HG02610 (cell line): Measurements from ENCODE around the gene PCMTD2.
"Not testable (repeated sequence)": the region's sequence is repeated elsewhere in the genome, so short reads cannot be mapped to it uniquely, and the experiment has no call there.

Experiments used
- ATAC-seq: cut with Tn5 transposase; IDR thresholded peaks from one replicate; pipeline ENCODE4 v1.9.1; 2021; ENCODE audit warnings: mild to moderate bottlenecking, moderate library complexity; ENCODE audit not compliant: unreplicated experiment

PCMTD2 gene

DNA sequence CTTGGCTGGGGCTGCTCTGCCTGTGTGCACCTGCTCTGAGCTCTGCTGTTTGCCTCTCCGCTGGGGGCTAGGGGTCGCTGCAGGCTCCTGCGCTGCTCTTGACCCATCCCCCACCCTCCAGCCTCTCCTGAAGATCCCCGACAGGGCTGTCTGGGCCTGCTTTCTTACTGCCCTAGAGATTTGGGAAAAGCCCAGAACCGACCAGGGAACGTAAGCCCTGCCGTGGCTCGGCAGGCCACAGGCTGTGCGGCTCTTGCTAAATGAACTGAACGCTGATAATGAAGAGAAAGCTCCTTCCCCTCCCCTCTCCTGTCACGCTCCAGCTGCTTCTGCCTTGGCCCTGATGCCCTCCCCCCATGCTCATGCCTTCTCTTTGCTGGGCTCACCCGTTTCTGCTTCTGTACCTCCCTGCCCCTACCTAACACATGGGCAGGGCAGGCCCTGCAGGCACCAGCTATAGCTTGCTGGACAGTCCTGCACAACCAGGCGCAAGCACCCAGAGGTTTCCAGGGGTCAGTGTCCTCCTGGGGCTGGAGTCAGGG is 32.0 kb upstream of the PCMTD2 start:
- ATAC-seq = no peak

DNA sequence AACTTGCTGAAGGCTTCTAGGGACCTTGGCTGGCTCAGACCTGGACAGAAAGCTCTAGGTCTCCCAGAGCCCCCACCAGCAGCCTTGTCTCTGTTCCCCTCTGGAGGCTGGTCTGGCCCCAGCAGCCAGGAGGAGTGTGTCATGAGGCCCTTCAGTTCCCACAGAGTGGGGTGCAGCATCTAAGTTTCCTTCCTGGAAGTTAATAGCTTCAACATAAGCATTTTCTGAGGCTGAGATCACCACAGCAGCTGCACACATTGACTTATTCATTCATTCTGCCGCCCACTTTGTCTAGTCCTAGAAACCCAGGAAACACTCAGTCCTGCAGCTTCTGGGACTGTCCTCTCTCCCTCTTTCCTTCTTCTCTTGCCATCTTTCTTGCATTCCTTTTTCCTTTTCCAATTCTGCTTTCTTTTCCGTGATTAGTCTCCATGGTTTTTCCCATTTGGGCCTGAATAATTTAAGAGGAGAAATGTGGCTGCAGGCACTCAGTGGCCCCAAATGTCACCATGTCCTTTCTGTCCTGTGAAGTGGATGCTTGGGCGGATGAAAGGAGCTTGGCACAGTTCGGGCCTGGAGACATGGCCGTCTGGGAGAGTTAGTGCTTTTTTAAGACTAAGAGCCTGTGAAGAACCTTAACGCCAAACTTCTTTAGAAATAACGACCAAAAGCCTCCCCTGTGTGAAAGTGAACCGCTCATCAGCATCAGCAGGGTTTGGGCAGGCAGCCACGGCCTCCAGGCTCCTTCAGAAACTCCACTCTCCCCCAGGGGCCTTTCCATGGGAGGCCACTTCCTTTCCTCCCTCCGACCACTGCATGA is 31.0 kb upstream of the PCMTD2 start:
- ATAC-seq = no peak

DNA sequence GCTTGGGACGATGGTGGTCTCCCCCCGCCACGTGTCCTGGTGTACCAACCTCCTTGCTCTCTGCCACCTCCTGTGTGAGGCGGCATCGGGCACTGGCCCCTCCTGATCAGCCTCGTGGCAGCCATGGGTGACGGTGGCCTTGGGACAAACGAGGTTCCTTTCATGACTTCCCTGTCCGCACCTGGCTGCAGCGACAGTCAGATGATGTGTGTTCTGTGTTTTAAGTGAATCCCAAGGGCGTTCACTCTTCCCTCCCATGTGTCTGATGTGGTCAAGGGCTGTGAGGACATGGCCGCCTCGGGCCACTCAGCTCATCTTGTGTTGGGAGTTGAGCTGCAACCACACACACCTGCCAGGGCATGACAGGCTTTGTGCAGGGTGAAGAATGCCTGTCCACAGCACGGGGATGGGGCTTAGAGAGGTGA is 30.4 kb upstream of the PCMTD2 start:
- ATAC-seq = no peak

DNA sequence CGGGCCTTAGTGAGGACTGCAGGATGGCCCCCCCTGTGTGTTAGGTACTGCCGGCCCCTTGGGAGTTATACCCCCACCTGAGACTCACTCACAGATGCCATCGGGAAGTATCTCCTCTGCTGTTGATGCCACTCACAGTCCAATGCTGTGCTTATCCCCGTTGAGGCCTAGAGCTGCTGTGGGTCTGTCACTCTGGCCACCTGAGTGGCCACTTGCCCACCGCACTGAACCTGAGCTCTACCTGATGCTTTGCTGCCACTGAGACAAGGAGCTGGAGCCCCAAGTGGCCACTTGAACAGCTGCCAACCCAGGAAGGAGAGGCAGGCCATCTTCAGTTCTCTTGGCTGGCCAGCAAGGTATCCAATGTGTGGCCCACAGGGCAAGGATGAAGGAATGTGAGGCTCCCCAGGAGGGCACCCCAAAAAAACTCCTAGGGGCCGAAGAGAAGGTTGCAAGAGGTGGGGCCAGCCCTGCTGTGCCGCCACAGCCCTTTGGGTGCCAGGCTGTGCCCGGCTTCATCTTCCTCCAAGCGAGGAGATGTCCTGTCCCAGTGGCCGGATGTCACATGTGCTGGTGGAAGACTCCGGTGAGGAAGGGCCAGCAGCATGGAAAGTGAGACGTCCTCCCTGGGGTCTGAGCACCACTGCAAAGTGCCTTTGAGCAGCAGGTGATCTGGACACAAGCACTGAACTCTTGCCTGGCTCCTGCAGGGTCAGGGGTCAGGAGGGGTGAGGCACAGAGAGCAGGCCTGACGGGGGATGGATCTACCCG is 29.5 kb upstream of the PCMTD2 start:
- ATAC-seq = no peak

DNA sequence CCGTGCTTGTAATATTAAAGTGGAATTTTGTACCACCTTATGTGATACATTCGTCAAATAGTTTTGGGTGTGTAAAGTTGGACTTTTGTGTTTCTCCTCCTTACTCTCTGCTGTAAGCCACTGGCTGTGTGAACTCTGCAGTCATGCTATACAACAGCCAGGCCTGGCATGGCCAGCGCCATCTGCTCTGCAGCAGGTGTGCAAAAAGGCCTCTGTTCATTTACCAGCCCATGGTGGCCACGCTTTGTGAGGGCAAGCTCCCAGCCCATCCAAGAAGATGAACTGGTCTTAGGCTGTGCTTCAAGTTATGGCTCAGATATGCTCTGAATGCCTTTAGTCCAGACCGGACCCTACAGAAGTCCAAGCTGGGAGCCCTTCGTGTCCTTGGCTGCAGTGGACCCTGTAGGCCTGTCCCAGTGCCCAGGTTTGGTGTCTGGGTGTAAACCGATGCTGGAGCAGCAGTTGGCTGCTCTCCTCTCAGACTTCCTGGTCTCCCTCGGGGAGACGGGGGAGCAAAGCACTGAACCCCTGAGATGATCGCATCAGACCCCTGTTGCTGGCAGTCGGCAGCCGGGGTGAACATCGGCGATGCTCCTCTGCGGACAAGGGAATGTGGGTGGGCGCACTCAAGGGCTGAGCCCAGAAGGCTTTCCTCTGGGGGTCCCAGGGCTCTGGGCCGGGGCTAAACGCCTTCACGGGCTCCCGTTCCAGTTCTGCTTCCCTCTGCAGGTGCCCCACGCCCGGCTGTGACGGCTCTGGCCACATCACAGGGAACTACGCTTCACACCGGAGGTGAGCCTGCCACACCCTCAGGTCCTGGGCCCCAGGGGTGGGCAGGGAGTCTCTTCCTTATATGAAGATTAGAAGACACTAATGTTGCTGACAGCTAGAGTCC is 28.6 kb upstream of the PCMTD2 start:
- ATAC-seq = no peak

DNA sequence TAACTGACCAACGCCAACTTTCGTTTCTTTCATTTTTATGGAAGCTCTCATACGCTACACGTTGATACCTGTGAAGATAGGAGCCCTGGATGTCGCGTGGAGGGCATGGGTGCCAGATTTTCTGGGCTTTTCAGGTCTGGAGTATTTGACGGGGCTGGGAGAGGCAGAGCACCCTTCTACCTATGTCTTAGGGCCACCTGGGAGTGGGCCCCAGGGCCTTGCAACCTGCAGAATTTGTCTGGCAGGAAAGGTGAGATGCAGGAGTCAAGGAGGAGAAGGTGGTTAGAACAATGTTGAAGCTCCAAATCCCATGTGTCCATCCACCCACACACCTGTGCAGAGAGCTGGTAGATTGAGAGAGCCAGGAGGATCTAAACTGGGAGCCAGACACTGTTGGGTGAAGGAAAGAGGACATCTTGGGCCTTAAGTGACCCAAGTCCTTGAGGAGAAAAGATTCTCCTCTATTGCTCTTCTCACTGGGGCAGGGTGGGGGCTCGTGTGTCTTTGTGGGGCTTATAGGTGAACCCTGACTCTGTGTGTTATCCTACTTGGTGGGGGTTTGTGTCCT is 27.4 kb upstream of the PCMTD2 start:
- ATAC-seq = no peak

DNA sequence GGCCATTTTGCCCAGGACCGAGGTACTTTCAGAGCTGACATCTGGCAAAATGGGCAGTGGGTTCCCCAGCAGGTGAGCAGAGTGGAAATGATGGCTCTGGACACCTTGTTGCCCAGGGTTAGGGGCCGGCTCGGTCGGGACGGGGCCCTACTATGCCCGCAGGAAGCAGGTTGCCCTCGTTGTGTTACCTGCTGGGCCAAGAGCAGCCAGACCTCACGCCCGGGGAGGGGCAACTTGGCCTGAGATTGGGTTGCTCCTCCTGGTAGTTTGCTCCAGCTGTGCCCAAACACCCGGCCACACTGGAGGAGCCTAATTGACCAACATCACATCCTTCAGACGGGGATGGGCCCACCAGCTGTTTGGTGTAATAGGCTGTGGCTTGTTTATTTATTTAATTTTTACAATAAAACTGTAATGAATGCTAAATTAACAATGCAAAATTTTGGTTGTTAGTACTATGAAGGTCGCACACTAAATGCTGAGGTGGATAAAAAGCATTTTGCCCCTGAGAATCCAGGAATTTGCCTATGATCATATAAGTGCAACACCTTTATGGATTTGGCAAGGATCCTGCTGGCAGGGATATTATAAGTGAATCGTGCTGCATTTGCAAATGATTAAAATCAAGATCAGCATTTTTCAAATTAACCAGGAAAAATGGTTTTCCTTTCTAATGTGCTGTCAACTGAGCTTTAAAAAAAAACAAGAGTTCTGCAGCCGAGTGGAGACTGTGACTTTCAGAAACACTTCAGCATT is 26.6 kb upstream of the PCMTD2 start:
- ATAC-seq = no peak

DNA sequence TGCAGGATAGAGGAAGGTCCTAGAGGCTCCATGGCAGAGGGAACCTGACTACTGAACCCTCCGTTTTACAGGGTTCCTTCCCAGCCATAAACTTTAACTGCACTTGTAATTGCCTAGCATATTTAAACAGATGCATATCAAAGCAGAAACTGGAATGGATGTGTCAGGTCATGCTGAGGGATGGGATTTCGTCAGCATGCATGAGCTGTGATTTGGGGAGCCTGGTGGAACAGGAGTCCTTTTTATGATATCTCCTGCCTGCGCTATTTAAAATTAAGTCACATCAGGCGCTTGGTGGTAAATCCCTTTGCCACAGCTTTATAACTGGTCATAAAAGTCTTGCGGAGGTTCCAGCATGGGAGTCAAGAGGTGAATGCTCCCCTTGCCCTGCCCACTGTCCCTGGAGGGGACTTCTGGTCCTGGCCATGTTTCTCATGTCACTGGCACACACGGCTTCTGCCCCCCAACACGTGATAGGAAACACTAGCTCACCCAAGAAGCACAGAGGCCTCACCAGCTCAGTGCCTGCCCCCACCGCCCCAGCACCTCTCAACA is 26.0 kb upstream of the PCMTD2 start:
- ATAC-seq = no peak

DNA sequence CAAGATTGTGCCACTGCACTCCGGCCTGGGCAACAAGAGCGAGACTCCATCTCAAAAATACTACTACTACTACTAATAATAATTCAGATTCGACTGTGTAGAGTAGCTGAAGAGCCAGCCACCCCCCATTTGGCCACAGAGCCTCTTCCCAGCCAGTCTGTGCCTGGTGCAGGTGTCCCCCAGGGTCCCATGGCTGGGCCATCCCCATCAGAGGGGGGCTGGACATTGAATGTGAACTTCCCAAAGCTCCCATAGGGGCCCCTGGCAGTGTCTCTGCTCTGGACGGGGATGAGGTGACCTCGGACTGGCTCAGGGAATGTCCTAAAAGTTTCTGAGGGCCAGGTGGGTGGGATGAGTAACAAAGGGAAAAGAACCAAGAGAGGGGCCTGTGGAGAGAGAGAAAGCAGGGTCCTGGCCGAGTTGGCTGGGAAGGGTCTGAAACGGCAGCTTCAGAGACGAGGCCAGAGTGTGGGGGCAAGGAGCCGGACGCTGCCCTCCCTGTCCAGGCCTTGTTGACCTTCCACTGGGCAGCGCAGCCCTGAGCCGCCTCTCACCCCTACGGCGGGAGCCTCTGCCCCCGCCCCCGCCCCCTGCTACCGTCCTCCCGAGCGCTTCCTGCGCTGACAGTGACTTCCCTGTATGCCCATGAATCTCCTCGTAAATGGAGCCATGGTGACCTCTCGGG is 24.9 kb upstream of the PCMTD2 start:
- no peak for ATAC-seq

DNA sequence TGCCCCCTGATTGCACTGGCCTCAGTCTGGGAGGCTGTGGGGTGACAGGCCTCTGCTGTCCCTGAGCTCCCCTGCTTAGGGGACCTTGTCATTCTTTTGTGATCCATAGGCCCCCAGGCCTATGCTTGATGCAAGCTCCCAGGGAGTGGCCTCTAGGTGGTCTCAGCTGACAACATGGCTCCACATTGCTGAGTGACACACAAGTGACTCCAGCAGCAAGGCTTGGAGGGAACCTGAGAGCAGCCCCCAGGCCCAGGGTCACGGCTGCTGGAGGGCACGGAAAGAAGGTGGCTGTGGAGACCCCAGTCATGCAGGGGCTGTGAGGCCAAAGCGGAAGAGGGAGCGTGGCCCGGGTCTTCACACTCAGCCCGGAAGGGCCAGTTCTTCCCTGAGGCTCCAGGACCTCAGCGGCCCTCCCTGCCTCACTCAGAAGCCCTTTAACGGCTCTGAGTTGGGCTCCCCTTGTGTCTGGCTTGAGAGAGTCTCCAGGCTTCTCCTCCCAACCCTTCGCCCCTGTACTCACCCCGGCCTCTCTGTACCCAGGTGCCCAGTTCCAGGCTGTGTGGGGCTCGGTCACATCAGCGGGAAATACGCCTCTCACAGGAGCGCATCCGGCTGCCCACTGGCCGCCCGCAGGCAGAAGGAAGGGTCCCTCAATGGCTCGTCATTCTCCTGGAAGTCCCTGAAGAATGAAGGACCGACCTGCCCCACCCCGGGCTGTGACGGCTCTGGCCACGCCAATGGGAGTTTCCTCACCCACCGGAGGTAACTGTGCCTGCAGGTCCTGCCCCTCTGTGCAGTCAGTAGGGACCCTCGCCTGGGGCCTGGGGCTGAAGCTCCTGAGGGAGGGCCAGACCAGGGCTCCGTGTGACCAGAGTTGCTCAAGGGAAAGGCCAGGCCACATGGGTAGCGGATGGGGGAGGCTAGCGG is 23.7 kb upstream of the PCMTD2 start:
- no peak for ATAC-seq

DNA sequence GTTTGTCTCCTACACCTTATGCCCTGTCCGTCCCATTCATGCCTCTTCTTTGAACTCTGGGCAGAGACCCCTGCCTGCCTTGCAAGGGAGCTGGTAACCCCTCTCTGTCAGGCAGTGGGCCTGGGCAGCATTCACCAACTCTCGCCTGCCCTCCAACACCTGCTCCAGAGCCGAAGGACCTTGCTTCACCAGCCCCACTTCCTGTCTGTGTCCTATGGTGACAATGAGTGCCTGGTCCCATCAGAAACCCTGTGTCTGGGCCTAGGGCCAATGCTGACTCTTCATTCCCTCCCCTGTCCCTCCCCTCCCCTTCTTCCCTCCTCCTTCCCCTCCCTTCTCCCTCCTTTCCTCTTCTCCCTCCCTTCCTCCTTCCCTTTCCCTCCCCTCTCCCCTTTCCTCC is 22.8 kb upstream of the PCMTD2 start:
- ATAC-seq = no peak

DNA sequence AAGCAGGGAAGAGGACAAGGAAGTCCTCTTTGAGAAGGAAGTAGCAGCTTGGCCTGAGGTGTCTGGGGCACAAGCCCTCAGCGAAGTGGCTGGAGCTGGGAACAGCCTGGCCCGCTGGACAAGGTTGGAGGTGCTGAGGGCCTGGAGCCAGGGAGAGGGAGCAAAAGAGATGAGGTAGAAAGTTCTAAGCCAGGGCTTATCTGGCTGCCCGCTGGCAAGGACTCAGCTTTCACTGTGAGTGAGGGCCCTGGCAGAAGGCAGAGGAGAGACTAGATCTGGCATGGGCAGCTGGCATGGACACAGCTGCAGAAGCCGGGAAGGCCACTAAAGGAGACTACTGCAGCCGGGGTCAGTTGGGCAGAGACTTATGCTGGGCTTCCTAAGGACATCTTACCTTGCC is 21.8 kb upstream of the PCMTD2 start:
- no peak for ATAC-seq

DNA sequence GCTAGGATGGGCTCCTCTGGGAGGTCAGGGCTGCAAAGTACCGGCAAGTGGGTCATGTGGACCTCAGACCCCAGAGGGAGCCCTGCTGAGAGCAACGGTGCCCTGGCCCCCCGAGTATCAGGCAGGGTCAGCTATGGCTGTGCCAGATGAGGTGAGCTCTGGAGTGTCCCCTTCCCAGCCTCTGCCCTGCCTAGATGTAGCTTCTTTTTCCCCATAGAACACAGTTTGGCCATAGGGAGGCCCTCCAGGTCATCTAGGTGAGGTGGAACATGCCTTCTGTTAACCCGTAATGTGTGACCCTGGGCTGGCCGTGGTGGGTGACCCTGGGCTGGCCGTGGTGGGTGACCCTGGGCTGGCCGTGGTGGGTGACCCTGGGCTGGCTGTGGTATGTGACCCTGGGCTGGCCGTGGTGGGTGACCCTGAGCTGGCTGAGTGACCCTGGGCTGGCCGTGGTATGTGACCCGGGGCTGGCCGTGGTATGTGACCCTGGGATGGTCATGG is 21.2 kb upstream of the PCMTD2 start:
- no peak for ATAC-seq

DNA sequence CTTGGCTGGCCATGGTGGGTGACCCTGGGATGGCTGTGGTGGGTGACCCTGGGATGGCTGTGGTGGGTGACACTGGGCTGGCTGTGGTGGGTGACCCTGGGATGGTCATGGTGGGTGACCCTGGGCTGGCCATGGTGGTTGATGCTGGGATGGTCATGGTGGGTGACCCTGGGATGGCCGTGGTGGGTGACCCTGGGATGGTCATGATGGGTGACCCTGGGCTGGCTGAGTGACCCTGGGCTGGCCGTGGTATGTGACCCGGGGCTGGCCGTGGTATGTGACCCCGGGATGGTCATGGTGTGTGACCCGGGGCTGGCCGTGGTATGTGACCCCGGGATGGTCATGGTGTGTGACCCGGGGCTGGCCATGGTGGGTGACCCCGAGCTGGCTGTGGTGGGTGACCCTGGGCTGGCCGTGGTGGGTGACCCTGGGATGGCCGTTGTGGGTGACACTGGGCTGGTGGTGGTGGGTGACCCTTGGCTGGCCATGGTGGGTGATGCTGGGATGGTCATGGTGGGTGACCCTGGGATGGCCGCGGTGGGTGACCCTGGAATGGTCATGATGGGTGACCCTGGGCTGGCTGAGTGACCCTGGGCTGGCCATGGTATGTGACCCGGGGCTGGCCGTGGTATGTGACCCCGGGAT is 20.5 kb upstream of the PCMTD2 start:
- not testable (repeated sequence) for ATAC-seq

DNA sequence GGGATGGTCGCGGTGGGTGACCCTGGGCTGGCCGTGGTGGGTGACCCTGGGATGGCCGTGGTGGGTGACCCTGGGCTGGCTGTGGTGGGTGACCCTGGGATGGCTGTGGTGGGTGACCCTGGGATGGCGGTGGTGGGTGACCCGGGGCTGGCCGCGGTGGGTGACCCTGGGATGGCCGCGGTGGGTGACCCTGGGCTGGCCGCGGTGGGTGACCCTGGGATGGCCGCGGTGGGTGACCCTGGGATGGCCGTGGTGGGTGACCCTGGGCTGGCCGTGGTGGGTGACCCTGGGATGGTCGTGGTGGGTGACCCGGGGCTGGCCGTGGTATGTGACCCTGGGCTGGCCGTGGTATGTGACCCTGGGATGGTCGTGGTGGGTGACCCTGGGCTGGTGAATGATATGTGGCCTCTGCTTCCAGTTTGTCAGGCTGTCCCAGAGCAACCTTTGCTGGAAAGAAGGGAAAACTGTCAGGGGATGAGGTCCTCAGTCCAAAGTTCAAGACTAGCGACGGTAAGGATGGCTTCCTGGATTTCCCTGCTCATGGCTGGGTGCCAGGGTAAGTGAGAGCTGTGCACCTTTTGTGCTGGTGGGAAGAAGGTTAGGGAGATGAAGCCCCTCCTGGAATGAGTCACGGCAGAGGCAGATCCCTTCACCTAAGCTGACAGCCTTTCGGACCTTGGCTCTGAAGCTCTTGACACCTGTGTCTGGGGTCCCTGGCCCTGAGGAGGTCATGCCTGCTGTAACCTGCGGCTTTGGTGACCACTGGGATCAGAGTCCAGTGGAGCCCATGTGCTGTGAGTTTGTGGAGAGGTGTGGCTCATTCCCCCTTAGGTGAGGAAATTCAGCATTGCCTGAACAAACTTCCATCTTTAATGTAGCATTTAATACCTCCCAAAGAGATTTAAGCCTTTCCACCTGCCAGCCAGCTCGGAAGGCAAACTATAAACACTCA is 19.1 kb upstream of the PCMTD2 start:
- ATAC-seq = no peak

DNA sequence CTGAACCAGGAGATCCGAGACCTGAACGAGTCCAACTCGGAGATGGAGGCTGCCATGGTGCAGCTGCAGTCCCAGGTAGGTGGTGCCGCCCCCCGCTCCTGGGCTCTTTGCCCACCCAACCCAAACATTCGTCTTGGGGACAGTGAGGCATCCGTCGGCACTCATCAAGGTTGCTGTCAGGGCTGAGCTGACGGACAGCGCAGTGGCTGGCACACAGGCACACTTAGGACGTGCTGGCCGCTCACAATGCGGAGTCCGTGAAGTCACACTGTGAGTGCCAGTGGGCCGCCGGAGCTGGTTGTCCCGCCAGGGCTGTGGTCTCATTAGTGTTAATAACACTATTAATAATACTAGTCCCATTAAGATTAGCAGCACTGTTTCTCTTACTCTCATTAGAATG is 18.2 kb upstream of the PCMTD2 start:
- ATAC-seq = no peak
